OCI-LY3 (cell line): ENCODE measurements around the gene BAIAP2L1.

Source experiments
- CTCF ChIP-seq: fragments of 200-600, 300-600 bp; sonication (generic); IDR thresholded peaks from 2 replicates; pipeline ENCODE4 v1.5.1; 2014; ENCODE audit warnings: antibody characterized with exemption, low read length, low read depth
- EZH2phosphoT487 ChIP-seq: fragments of 200-600 bp; shearing (Covaris generic); IDR thresholded peaks from 2 replicates; pipeline ENCODE4 v1.6.1; 2018; ENCODE audit warnings: antibody characterized with exemption, mixed run types, low read depth

- no peak for TF ChIP-seq CTCF
- no peak for TF ChIP-seq EZH2phosphoT487
These were observed 103.1 kb downstream of the BAIAP2L1 start for GRCh38 chr7:98297626-98298286.
